Stimulated activated CD4-positive, alpha-beta T cell treated with anti-CD3 and anti-CD28 coated beads, Interleukin-12 subunit alpha, Interleukin-12 subunit beta, amount 100 ng/mL, for 48 hours (primary cell): ENCODE data around the gene RUNX2.
"Not testable (repeated sequence)": the region's sequence is repeated elsewhere in the genome, so short reads cannot be mapped to it uniquely, and the experiment has no call there.

ENCODE experiments used
- DNase-seq, 3 donors: peaks; one replicate each; pipeline ENCODE4 v3.0.0-alpha.2; 2020; ENCODE audit warnings: low read depth in 2 of 3, low spot score in 1 of 3

Gene RUNX2

GRCh38 chr6:45548657-45549515 lies 220.8 kb downstream of the RUNX2 start:
- DNase-seq = no peak

GRCh38 chr6:45552536-45552935 lies 224.4 kb downstream of the RUNX2 start:
- no peak for DNase-seq

- no peak for DNase-seq
Observed at GRCh38 chr6:45553730-45554344, 225.7 kb downstream of the RUNX2 start.

- no peak for DNase-seq
Observed at GRCh38 chr6:45554591-45554990, 226.5 kb downstream of the RUNX2 start.

- DNase-seq = no peak
Observed at GRCh38 chr6:45555981-45556771, 228.0 kb downstream of the RUNX2 start.

GRCh38 chr6:45556828-45557227 lies 228.7 kb downstream of the RUNX2 start:
- no peak for DNase-seq

GRCh38 chr6:45557454-45557853 lies 229.3 kb downstream of the RUNX2 start:
- no peak for DNase-seq

- DNase-seq = no peak
Observed at GRCh38 chr6:45558858-45559257, 230.7 kb downstream of the RUNX2 start.

GRCh38 chr6:45560321-45560820 lies 232.2 kb downstream of the RUNX2 start:
- DNase-seq = not testable (repeated sequence)

- no peak for DNase-seq
Observed at GRCh38 chr6:45562171-45562570, 234.0 kb downstream of the RUNX2 start.

GRCh38 chr6:45563041-45563440 lies 234.9 kb downstream of the RUNX2 start:
- no peak for DNase-seq

- DNase-seq = no peak
Observed at GRCh38 chr6:45563844-45564243, 235.7 kb downstream of the RUNX2 start.

- DNase-seq = no peak
Observed at GRCh38 chr6:45566882-45567281, 238.8 kb downstream of the RUNX2 start.

- no peak for DNase-seq
Observed at GRCh38 chr6:45567879-45568278, 239.7 kb downstream of the RUNX2 start.

- no peak for DNase-seq
Observed at GRCh38 chr6:45568626-45569025, 240.5 kb downstream of the RUNX2 start.

GRCh38 chr6:45569210-45569945 lies 241.2 kb downstream of the RUNX2 start:
- no peak for DNase-seq

- no peak for DNase-seq
Observed at GRCh38 chr6:45571159-45571558, 243.0 kb downstream of the RUNX2 start.

GRCh38 chr6:45572833-45573232 lies 244.7 kb downstream of the RUNX2 start:
- DNase-seq = no peak

- DNase-seq = no peak
Observed at GRCh38 chr6:45574014-45574461, 245.9 kb downstream of the RUNX2 start.

- no peak for DNase-seq
Observed at GRCh38 chr6:45574885-45575284, 246.8 kb downstream of the RUNX2 start.
